HG02981 (cell line): Measurements from ENCODE around the gene GABBR2.
"Not testable (repeated sequence)": the region's sequence is repeated elsewhere in the genome, so short reads cannot be mapped to it uniquely, and the experiment has no call there.

Source experiments
- ATAC-seq: cut with Tn5 transposase; IDR thresholded peaks from one replicate; pipeline ENCODE4 v1.9.1; 2021; ENCODE audit warnings: mild to moderate bottlenecking, moderate library complexity; ENCODE audit not compliant: unreplicated experiment

Gene GABBR2

DNA sequence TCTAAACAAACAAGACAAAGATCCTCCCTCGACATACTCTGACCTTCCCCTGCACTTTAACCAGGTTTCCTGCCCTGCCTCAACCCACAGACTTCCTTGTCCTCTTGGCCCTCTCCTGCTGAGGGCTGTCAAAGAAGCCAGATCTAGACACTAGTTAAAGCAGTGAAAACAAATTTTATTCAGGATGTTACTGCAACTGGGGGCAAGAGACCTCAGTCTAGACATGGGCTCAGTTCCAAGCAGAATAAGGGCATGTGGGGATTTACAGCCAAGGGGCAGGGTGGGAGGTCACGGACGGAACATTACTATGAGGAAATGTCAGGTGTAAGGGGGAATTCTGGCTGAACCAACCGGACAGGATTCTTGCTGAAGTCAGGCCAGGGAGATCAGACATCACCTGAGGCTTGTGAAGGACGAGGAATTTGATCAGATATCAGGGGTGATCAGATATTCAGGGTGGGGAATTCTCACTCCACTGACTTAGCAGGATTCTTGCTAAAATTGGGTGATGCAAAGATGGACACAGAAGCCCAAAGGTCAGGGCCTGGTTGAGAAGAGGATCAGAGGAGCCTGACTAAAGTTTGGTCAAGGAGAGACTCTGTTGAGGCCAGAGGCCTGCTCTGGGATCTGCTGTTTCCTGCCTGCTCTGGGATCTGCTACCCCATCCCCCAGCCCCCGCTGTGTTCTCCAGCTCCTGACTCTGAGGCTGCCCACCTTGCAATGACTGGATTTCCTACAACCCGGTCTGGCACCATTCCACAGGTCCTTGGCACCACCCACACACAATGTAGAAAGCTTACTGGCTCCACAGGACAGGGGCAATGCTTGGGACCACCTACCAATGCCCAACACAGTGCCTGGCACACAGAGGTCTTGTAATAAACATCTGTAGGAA is 21.5 kb downstream of the GABBR2 start:
- ATAC-seq, result no peak

DNA sequence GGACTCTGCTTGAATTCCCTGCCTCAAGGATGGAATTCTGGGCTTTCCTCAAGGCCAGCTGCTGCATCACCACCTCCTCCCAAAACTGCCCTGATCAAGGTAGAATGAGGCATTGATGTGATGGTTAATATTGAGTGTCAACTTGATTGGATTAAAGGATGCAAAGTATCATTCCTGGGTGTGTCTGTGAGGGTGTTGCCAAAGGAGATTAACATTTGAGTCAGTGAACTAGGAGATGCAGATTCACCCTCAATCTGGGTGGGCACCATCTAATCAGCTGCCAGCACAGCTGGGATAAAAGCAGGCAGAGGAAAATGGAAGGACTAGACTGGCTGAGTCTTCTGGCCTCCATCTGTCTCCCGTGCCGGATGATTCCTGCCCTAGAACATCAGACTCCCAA is 23.9 kb downstream of the GABBR2 start:
- not testable (repeated sequence) for ATAC-seq

DNA sequence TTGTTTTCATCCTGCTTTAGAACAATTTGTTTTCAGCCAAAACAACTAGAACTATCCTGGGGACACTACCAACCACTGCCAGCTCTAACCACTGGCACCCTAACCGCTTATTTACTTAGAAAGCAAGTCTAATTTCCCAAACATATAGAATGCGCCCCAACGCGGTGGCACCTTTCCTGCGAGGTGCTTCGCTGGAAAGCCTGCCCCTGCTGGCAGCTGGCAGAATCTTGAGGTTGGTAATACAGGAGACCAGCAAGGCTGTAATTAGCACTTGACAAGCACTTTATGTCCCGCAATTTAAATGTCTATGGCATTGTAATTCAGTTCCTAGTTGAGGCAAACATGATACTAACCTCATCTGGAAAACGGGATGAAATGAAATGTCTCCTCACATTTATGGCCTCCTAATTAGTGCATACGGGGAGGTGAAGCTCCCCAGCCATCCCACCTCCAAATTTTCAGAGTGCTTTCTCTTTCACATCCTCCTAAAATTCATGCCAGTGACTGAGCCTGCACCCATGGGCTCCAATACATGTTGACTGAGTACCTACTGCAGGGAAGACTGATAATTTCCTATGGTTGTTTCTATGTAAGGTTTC is 30.4 kb downstream of the GABBR2 start:
- ATAC-seq, result no peak

DNA sequence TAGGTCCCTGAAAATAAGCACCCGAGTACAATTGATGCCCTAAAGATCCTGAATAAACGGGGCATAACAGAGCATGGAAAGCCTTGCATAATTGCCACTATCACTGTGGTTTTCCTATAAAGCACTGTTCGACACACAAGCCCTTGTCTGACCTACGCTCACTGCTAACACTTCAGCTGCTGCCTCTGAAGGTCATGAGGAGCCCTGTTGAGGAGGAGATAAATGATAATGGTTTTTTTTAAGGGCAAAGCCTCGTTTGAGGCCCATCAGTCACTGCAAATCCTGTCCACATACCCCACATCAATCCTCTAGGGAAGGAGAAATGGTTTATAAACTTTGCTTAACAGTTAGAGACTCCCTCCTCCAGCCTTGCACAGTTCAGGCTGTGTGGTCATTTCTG is 35.1 kb downstream of the GABBR2 start:
- ATAC-seq, result no peak

DNA sequence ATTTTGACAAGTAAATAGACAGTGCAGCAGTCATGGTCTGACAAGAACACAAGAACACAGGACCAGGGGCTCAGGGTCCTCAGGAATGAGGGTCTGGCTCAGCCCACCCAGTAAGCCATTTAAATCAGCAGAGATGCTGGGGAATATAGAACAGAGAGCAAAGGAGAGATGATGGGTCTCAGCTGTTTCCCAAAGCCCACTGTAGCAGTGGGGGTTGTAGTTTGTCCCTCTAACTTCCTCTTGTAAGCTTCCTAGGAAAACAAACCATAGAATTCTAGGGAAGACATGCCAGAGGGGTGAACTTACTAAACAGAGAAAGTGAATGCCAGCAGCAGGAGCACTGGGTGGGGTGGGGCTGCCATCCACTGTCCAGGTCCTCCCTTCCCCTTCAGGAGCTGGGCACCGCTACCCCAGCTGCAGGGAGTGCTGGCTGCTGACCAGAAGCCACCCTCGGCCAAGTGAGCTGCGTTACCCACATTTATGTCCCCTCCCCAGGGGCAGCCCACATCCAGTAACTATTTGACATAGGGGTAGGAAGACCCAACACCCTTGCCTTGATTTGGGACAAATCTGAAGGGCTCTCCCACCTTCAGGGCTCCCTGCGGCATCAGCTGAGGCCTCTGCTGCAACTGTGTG is 41.6 kb downstream of the GABBR2 start:
- ATAC-seq, result no peak

DNA sequence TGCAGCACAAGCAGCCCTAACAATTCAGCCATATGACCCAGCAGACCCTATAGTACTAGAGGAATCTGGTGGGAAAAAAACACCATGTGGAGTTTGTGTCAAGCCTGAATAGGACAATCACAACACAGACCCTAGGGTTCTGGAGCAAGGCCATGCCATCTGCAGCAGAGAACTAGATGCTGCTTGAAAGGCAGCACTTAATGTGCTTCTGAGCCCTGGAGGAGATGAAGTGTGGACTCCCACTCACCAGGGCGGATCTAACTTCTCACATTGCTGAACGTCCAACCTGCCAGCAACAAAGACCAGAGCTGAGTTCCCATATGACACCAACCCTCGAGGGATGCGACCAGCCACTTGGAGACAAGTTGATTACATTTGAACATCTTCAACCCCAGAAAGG is 43.2 kb downstream of the GABBR2 start:
- no peak for ATAC-seq

DNA sequence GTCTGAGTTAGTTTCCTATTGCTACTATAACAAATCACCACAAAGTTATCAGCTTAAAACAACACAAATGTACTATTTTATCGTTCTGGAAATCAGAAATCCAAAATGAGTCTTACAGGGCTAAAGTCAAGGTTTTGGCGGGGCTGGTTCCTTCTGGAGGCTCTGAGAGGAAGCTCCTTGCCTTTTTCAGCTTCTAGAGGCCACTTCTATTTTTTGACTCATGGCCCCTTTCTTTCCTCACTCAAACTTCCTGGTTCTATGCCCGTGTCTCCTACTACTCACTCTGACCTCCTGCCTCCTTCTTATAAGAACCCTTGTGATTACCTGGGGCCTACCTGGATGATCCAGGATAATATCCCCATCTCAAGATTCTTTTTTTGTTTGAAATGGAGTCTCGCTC is 48.2 kb downstream of the GABBR2 start:
- no peak for ATAC-seq

DNA sequence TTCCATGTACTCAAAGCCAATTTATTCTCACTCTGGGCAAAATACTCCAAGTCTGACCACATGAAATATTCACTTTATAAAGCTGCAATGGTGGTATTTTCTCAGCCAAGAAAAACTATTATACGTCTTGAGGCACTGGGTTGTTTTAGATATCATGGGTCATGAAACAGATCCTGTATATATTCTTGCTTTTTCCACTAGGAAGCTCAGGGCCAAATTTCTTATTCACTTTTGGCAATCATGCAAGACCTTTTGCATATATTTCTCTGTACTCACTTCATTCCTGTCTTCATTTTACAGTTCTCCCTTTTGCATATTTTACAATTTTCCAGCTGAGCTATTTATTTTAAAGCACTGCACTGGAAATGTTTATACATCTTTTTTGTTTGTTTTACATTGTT is 49.8 kb downstream of the GABBR2 start:
- no peak for ATAC-seq

DNA sequence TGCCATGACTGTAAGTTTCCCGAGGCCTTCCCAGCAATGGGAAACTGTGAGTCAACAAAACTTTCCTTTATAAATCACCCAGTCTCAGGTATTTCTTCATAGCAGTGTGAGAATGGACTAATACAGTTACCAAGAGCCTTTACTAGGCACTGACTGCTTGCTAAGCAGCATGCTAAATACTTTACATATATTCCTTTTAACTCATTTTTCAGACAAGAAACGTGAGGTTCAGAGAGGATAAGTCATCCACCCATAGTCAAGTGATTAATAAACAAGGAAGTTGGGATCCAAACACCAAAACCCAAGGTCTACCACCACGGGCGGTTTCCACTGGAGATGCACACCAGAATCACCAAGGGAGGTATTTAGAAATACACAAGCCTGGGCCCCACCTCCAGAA is 50.8 kb downstream of the GABBR2 start:
- ATAC-seq, result no peak

DNA sequence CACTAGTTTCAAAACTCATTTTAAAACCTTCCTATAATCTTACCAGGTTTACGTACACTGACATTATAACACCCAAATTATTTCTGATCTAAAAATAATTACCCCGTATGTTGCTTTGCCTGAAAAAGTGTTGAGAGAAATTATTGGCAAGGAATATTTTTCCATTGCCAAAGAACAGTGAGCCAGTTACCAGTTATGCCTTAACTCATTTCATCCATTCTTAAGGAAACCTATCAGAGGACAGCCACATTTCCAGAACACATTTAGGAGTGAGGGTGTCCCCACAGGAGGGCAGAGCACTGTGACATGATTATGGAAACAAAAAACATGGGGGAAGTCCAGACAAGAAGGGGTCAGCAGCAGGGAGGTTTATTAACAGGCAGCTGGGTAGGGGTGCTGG is 52.2 kb downstream of the GABBR2 start:
- ATAC-seq, result no peak

DNA sequence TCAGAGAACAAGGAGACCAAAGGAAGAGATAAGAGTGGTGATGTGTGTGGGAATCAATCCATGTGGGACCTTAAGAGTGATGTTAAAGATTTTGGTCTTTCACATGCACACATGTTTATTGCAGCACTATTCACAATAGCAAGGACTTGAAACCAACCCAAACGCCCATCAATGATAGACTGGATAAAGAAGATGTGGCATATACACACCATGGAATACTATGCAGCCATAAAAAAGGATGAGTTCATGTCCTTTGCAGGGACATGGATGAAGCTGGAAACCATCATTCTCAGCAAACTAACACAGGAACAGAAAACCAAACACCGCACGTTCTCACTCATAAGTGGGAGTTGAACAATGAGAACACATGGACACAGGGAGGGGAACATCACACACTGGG is 53.3 kb downstream of the GABBR2 start:
- ATAC-seq, result not testable (repeated sequence)

DNA sequence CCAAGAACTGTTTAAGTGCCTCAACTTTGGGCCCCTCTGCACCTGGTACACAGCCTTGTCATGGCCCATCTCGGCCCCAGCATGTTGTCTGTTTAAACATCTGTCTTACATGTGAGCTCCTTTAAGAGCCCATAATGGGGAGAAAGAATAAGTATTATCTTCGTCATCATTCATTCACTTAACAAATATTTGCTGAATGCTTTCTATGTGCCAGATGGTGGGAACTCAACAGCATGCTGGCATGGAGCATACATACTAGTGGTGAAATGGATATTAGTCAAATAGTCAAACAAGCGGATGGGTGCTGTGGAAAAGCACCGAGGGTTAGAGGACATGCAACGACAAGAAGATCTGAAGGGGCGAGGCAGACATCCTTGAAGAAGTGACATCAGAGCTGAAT is 54.5 kb downstream of the GABBR2 start:
- no peak for ATAC-seq

DNA sequence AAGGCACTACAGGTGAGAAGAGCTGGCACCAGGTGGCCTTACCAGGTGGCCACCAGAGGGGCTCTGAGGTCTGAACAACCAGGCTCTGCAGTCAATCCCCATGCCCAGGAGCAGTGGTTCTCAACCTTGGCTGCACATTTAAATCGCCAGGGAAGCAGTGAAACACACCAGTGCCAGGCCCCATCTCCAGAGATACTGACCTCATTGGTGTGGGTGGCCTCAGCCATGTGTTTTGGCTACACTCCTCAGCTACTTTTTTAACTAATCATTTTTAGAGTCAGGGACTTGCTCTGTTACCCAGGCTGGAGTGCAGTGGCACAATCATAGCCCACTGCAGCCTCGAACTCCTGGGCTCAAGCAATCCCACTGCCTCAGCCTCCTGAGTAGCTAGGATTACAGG is 56.0 kb downstream of the GABBR2 start:
- ATAC-seq, result no peak

DNA sequence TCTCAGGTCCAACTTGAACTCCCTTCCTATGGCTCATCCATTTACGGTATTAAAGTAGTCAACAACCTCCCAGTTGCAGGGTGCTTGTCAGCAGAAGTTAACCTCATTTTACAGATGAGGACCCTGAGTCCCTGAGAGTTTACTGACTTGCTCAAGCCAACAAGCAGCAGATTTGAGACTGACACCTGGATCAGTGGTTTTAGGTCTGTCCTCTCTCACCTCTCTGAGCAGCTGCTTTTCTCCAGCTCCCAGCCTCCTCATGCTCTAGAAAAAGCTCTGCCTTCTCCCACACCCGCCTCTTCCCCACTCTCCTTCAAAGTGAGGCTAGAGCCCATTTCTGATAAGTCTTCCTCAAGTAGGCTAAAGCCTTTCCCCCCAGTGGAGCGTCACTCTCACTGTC is 56.4 kb downstream of the GABBR2 start:
- ATAC-seq, result no peak

DNA sequence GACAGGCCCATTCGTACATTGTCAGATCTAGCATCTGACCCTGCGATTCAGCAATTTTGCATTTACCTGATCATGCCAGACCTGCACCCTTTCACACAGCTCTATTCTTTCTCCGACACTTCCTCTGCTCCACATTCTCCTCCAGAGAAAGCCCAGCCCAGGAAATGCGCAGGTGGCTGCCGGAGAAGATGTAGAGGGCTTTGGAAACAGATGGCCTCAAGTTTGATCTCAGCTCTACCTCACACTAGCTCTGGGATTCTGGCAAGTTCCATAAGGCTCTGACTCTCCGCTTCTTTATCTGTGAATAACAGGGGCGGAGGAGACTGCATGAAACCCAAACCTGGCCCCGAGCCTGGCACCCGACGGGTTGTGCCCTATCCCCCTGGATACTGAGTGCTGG is 61.5 kb downstream of the GABBR2 start:
- ATAC-seq, result no peak

DNA sequence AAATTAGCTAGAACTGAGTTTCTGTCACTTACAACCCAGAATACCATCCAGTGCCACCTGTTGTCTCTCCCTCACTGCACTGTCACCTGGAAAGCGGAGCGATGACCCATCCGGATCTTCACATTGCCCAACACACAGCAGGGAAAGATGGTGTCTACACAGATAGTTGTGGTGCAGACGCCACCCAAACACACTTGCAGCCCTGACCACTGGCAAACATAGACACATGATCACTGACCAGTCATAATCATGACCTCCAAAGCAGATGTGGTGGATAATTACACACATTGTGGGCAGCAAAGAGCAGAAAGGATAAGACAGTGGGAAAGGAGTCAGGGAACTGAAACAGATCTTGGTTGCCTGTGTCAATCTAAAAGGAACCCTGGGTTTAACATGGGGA is 64.7 kb downstream of the GABBR2 start:
- no peak for ATAC-seq

DNA sequence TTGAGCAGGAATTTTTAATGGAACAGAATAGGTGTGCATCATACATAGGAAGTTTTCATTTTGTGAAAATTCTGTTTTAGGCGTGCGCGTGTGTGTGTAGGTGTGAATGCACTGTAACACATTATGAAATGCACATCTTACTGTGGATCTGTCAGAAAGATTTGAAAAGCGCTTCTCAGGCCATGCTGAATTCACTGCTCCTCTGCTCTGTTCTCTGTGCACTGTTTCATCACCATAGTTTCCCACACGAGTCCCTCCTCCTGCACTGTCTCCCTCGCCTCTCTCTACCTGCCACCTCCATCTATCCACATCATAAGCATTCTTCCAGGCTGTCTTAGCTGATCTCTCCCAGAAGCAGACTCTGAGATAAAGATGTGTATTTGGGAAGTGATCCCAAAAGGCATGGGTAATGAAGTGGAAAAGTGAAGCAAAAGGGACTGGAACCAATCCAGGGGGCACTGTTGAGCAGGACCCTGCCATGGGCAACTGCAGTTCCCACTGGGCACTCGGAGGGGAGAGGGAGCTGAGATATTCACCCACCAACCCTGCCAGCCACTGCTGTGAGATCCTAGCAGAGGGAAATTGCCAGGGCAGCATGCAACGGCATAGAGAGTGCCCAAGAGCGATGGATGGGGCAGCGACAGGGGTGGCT is 65.9 kb downstream of the GABBR2 start:
- ATAC-seq, result no peak

DNA sequence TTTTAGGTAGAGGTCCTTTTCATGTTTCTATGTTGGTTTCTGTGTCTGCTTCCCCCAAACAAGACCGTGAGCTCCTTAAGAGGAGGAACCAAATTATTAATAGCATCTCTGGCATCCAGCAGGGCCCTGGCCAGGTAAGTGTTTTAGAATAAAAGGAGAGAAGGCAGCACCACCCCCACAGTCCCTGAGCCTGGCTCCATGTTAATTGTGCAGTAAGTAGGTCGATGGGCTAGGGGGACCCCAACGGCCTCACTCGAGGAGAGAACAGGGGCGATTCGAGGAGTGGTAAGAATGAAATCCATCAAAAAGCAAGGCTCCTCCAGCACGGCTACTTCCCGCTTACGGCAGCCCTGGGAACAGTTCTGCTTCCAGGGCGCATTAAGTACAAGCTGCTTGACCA is 67.0 kb downstream of the GABBR2 start:
- ATAC-seq, result no peak

DNA sequence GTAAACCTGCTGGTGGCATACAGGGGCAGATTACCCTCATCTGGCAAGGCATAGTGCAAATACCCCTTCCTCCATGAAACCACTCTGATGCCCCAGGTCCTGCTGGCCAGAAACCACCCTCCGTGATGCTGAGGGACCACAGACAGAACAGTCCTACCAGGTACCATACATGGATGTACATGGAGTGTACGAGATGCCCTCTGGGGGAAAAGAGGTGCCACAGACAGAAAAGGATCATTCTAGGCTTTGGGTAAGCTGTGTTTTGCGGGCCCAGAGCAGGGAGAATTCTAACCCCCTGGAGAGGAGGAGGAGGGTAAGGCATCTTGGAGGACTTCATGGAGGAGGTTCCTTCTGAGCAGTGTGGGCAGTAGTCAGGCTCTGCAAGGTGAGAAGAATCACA is 68.3 kb downstream of the GABBR2 start:
- ATAC-seq, result no peak

DNA sequence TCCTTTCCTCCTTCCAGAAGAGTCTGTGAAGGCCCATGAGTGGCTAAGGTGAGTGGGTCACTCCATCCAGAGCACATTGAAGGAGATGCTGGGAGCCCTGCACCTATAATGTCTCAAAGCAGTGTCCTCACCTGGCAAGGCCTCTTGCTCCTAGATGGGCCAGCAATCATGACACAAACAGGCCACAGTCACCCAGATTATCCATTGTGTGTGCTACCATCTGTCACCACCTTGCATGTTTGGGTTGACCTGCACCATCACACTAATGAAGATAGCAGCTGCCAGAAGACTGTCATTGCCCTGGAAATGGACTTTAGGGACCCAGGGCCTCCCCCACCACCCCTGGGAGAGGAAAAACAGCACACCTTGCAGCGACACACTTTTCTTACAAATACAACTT is 69.6 kb downstream of the GABBR2 start:
- no peak for ATAC-seq

DNA sequence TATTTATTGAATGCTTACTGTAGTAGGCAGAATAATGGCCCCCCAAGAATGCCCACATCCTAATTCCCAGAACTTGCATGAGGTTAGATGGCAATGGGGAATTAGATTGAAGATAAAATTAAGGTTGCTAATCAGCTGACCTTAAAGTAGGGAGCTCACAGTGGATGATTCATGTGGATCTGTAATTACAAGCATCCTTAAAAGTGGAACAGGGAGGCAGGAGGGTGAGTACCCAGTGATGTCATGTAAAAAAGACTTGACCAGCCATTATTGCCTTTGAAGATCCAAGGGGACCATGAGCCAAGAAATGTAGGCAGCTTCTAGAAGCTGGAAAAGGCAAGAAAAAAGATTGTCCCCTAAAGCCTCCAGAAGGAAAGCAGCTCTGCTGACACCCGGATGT is 71.4 kb downstream of the GABBR2 start:
- no peak for ATAC-seq

DNA sequence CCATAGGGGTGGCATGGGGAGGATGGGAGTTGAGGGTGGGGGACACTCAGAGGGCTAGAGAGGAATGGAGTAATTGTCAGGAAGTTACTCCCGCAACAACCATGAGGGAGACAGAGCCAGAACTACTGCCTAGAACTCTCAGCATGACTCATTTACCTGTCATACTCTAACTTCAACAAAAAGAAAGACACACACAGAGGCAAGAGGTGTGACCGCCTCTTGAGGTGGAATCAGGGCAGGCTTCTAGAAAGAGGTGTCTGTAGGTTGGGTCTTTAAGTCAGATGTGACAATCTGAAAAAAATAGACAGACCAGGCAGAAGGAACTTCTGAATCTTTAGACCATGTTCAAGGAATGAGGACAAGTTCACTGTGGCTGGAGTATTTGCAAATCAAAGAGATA is 73.4 kb downstream of the GABBR2 start:
- no peak for ATAC-seq
